GM10266 (cell line): ENCODE results near the gene METAP1D.

Experiments
- DNase-seq: peaks from one replicate; pipeline ENCODE4 v3.0.0; 2012; ENCODE audit errors: extremely low spot score
- TF ChIP-seq, protein P1 (sequence below): IDR thresholded peaks from 2 replicates; pipeline ENCODE4 v1.5.1; 2012; ENCODE audit warnings: mild to moderate bottlenecking, low read depth; ENCODE audit not compliant: control insufficient read depth, insufficient read depth; ENCODE audit errors: missing control alignments

METAP1D gene

DNA sequence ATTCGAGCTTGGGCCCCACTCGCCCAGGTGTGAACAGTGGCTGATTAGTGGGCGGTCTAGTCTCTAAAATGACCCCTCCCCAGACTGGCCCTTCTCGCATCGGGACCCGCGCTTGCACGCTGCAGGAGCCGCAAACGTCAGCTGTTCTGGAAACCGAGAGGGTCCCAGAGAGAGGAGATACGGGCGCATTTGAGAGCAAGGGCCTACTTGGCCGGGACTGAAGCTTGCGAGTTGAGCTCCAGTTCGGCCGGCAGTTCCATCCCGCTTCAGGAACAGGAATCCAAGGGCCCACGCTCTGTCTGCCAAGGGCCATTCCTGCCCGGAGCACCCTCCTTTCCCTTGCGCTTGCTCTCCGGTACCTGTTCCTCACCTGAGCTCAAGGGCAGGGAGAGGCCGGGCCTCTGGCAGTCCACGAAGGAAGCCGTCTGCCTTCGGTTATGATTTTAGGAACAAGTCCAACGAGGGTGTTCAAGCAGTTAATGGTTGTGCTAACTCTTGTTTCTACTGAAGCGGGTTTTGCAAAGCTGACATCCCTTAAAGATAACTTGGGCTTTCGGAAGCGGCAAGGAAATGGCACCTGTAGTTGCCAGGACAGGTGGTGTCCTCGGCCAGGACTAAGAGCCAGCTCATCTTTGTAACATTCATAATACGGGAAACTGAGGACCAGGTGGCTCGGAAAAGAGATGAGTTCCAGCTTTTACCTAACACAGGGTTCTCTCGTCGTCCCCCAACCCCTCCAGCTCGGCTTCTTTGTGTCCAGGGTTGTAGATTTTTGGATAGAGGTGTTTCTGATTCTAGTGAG, 81.7 kb downstream of the METAP1D start:
- TF ChIP-seq, protein P1, sequence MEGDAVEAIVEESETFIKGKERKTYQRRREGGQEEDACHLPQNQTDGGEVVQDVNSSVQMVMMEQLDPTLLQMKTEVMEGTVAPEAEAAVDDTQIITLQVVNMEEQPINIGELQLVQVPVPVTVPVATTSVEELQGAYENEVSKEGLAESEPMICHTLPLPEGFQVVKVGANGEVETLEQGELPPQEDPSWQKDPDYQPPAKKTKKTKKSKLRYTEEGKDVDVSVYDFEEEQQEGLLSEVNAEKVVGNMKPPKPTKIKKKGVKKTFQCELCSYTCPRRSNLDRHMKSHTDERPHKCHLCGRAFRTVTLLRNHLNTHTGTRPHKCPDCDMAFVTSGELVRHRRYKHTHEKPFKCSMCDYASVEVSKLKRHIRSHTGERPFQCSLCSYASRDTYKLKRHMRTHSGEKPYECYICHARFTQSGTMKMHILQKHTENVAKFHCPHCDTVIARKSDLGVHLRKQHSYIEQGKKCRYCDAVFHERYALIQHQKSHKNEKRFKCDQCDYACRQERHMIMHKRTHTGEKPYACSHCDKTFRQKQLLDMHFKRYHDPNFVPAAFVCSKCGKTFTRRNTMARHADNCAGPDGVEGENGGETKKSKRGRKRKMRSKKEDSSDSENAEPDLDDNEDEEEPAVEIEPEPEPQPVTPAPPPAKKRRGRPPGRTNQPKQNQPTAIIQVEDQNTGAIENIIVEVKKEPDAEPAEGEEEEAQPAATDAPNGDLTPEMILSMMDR, result no peak
- DNase-seq, result peak; percentile 18

DNA sequence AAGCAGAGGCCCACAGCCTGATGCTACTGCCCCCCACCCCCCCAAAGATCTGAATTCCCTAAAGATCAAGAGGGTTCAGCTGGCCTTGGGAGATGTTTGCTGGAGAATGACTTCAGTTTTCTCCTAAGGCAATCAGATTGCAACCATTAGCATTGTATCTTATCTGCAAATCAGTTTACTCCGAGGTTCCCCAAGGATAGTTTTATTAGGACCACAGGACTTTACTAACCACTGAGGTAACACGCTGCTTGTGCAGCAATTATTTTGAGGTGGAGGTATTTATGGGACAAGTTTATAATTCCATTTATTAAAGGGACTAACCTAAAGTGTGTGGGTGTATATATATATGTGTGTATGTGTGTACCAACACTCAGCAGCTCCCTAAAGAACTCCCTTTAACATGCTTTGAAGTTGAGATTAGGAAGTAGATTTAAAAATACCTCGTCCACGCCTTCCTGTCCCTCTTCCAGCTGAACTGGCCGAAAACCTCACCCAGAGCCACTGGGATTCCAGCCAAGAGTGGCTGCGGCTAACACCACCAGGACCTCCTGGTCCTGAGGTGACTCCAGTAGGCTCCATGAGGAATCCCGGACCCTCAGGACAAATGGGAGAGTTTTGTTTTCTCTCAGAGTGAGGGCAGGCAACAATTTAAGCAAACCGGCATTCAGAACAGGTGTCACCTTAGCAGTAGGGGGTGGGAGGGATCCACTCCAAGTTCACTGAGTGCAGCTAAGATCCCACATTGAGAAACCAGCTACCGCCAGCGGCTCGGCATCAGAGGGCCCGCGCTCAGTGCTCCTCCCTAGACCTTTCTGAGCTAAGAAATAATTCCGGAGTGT, 82.6 kb downstream of the METAP1D start:
- DNase-seq, result peak; percentile 32
- TF ChIP-seq, protein P1, result no peak

DNA sequence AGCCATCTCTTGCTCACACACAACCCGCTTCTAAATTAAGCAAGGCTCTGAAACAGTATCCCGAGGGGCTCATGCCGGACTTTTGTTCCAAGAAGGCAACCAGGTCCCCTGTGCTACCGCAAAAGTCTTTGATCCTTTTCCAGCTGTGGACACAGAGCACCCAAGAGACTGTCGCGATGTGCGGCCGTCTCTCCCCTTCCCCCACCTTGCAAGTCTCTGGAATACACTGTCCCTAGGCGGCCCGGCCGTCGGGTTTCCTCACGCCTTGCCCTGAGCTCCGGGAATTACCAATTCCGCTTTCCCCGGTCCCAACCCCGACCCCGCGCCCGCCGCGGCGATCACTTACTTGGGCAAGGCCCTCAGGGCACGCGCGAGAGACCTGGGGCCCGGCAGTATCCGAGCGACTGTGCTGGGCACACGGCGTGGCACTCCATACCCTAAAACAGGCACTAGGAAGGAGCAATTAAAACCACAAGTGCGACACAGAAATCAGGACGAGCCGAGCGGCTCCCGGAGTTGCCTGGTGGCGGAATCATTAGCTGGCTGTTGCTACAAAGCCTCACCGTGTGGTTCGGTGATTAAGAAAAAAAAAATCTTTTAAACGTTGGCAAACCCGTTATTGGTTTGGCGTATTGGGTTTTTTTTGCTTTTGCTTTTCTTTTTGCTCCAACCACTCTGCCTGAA, 83.3 kb downstream of the METAP1D start:
- TF ChIP-seq, protein P1, result no peak
- DNase-seq, result peak; percentile 14

DNA sequence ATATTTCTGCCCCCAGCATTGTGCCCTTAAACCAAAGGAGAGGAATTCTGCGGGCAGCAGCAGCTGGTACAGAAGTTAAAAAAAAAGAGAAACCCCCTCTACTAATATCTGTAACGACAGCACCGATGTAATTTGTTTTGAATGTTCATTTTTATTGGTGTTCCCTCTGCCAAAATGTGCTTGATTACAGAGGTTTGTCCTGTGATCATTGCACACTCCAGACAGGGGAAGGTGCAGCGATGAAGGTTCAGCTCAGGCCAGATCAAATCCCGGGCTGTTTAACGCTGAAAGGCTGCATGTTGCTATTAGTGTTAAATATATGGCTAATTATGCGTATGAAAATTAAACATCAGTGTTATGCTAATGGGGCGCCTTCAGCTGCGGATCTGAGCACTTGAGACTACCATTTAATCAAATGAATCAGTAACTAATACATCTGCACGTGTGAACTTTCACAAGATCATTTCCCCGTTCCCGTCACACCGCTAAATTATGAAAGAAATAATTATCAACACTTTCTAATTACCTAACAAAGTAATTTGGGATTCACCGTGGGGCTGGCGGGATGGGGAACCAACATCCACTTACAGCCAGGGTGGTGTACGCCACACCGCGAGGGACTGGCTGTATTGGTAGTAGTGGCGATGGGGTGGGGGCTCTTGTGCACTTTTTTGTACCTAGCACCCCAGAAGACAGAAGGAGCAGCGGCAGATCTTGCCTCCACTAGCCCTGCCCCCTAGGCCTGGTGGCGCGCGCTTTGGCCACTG, 84.1 kb downstream of the METAP1D start:
- peak; percentile 32 for DNase-seq
- TF ChIP-seq, protein P1, result no peak

DNA sequence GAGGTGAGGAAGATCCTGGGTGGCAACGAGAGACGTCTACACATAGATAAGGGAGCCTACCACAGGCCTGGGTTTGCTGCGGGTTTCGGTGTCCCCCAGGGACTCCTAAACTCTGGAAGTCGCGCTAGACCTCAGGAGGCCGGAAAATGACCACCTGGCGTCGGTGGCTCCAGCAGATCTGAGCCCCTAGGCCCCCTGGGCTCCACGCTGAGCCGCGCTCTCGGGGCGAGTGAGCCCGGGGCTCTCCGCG, 84.6 kb downstream of the METAP1D start:
- DNase-seq, result no peak
- TF ChIP-seq, protein P1, result no peak

DNA sequence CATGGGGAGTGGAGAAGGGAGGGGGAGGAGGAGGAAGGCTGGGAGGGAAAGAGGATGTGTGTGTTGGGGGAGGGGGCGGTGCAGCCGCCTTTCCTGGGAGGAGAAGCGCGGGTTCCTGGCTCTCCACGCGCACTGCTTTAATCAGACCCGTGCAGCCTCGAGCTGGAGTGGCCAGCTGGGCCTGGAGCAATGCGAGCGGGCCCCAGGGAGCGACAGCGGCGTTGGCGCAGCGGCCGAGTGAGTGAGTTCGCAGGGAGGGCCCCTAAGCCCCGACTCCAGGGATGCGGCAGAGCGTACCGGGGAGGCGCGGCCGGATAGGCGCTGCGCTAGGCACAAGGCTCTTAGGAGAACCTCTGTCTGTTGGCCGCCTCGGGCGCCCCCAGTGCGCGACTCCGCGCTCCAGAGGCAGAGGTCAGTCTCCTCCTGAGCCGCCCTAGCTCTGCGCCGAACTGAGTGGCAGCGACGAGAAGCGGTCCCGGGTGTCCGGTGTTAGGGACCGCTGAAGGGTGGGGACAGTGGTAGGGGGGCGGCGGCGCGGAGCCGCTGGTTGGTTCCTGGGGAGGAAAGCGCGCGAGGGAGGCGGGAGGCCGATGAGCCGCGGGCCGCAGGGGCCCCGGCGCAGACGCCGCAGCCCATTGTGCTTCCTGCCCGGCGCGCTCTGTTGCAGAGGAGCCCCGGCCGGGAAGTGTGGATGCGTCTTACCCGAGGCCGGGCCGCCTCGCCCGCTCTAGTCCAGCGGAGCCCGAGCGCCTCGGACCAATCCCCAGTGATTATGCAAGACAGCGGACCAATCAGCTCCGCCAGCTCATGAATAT, 85.1 kb downstream of the METAP1D start:
- peak; percentile 90 for DNase-seq
- TF ChIP-seq, protein P1, result no peak
